HepG2 (cell line): Measurements from ENCODE around the gene PLCL1.

ENCODE experiments used
- EED ChIP-seq: sonication (generic); formaldehyde crosslinking; IDR thresholded peaks from 2 replicates; pipeline ENCODE4 v1.5.0; 2020; ENCODE audit warnings: mild to moderate bottlenecking, missing genetic modification reagents
- NR2F1 ChIP-seq, 2 experiments: fragments of 450-650 bp in 1 of 2; formaldehyde crosslinking in 1 of 2; IDR thresholded peaks; 2 replicates each; pipeline versions ENCODE4 v1.5.0 to v1.6.1; 2016 to 2020; ENCODE audit warnings: mild to moderate bottlenecking in 1 of 2, missing compliant biosample characterization in 1 of 2, missing genetic modification reagents in 1 of 2, moderate library complexity in 1 of 2
- PBX3 ChIP-seq: sonication (generic); formaldehyde crosslinking; IDR thresholded peaks from 2 replicates; pipeline ENCODE4 v1.8.1; 2023; ENCODE audit warnings: missing genetic modification reagents, inconsistent platforms, borderline replicate concordance
- SIN3B ChIP-seq: fragments of 150-350 bp; IDR thresholded peaks from 2 replicates; pipeline ENCODE4 v1.6.1; 2014; ENCODE audit warnings: low read length
- ZNF770 ChIP-seq: sonication (generic); formaldehyde crosslinking; IDR thresholded peaks from 2 replicates; pipeline ENCODE4 v1.5.0; 2020; ENCODE audit warnings: mild to moderate bottlenecking, missing genetic modification reagents

GRCh38 chr2:197870137-197870536 is 65.7 kb downstream of the PLCL1 start:
- TF ChIP-seq ZNF770 (CRISPR knock-in tag): no peak
- TF ChIP-seq PBX3 (CRISPR knock-in tag): no peak
- no peak for TF ChIP-seq NR2F1 (CRISPR knock-in tag; IDR thresholded peaks at IDR 0.05)
- no peak for TF ChIP-seq SIN3B
- TF ChIP-seq EED (CRISPR knock-in tag): no peak
